Endothelial cell of umbilical vein (primary cell): ENCODE data around the gene MMP21. TPM values are rescaled to one million over a fixed set of nuclear protein-coding genes. Genes with fewer than 3 reads are reported as not detected.

Source experiments
- BruUV-seq: library from RNA; stranded (reverse); fragments of 400-500 nt; replicated peaks from 2 replicates; lab custom pipeline; 2021; lab: Mats Ljungman, UMichigan
- CTCF ChIA-PET: fragments of 300-600, 350-600 bp; sonication (Branson Sonifier 250); formaldehyde crosslinking; loops from one replicate; lab custom pipeline; 2021; ENCODE audit warnings: antibody characterized with exemption, inconsistent platforms; lab: Charles Lee
- POLR2A ChIA-PET: fragments of 300-600, 350-600 bp; sonication (Branson Sonifier 250); formaldehyde crosslinking; loops from one replicate; lab custom pipeline; 2021; ENCODE audit warnings: antibody characterized with exemption, inconsistent platforms; lab: Charles Lee
- DNase-seq: peaks from one replicate; pipeline ENCODE4 v3.0.0-alpha.2; 2011; ENCODE audit warnings: low read depth, low spot score
- FAIRE-seq: peaks from 2 replicates; lab custom pipeline; 2011; peaks lifted over from hg19 to GRCh38; lab: Jason Lieb, UNC
- H2AFZ ChIP-seq: 2 replicates; pipeline ENCODE4 v1.6.0; 2012; ENCODE audit warnings: low read depth, low read length, control low read depth, inconsistent platforms
- H3K27ac ChIP-seq: 2 replicates; pipeline ENCODE4 v1.5.1; 2011; ENCODE audit warnings: low read depth, mild to moderate bottlenecking, control low read depth, low read length, moderate library complexity; ENCODE audit not compliant: insufficient read depth
- H3K27me3 ChIP-seq, 2 experiments: 2 replicates each; pipeline versions ENCODE4 v1.6.0 to v1.6.1; 2011; ENCODE audit warnings: low read length in 2 of 2, mixed read lengths in 1 of 2; ENCODE audit not compliant: control insufficient read depth in 2 of 2, insufficient read depth in 2 of 2
- H3K36me3 ChIP-seq, 2 experiments: 2 replicates in 1 of 2; 3 replicates in 1 of 2; pipeline ENCODE4 v1.5.1; 2011; ENCODE audit warnings: low read length in 2 of 2, mild to moderate bottlenecking in 1 of 2, moderate library complexity in 1 of 2; ENCODE audit not compliant: control insufficient read depth in 2 of 2, insufficient read depth in 2 of 2; ENCODE audit errors: extremely low read depth in 1 of 2
- H3K4me1 ChIP-seq: 3 replicates; pipeline ENCODE4 v1.5.1; 2011; ENCODE audit warnings: mild to moderate bottlenecking, low read length; ENCODE audit not compliant: control insufficient read depth, insufficient read depth; ENCODE audit errors: extremely low read depth
- H3K4me2 ChIP-seq: 2 replicates; pipeline ENCODE4 v1.6.1; 2011; ENCODE audit warnings: low read length, control low read depth, mixed read lengths; ENCODE audit not compliant: insufficient read depth
- H3K4me3 ChIP-seq, 3 experiments: fragments of 200-600 bp in 1 of 3; sonication (generic), shearing (Covaris generic) in 1 of 3; replicated peaks in 1 of 3; 2 replicates each; pipeline ENCODE4 v1.5.1; 2011 to 2016; ENCODE audit warnings: control low read depth in 3 of 3, low read length in 3 of 3, mild to moderate bottlenecking in 2 of 3, inconsistent platforms in 1 of 3, low read depth in 1 of 3, moderate library complexity in 1 of 3; ENCODE audit not compliant: insufficient read depth in 1 of 3
- H3K79me2 ChIP-seq: 2 replicates; pipeline ENCODE4 v1.6.0; 2012; ENCODE audit warnings: low read length, inconsistent platforms; ENCODE audit not compliant: control insufficient read depth, insufficient read depth
- H3K9ac ChIP-seq: replicated peaks from 2 replicates; pipeline ENCODE3; 2011; ENCODE audit warnings: low read length, control low read depth; ENCODE audit not compliant: insufficient read depth; ENCODE audit errors: extremely low read depth
- H3K9me1 ChIP-seq: replicated peaks from 3 replicates; pipeline ENCODE4 v1.6.0; 2011; ENCODE audit warnings: mild to moderate bottlenecking, low read length; ENCODE audit not compliant: control insufficient read depth, insufficient read depth; ENCODE audit errors: extremely low read depth
- H3K9me3 ChIP-seq: replicated peaks from 2 replicates; pipeline ENCODE4 v1.5.1; 2012; ENCODE audit warnings: low read length, inconsistent platforms; ENCODE audit not compliant: control insufficient read depth, insufficient read depth
- H4K20me1 ChIP-seq: replicated peaks from 2 replicates; pipeline ENCODE3; 2011; ENCODE audit warnings: mild to moderate bottlenecking, low read length; ENCODE audit not compliant: control insufficient read depth, insufficient read depth; ENCODE audit errors: extremely low read depth
- CTCF ChIP-seq, 2 donors: IDR thresholded peaks; 1 replicate in 1 of 2; 2 replicates in 1 of 2; pipeline ENCODE4 v1.5.1; 2011; ENCODE audit warnings: low read length in 2 of 2, mild to moderate bottlenecking in 2 of 2, moderate library complexity in 2 of 2, control low read depth in 1 of 2, inconsistent platforms in 1 of 2, low read depth in 1 of 2; ENCODE audit not compliant: insufficient read depth in 1 of 2; ENCODE audit errors: extremely low read depth in 1 of 2
- EZH2 ChIP-seq: IDR thresholded peaks from 2 replicates; pipeline ENCODE4 v1.6.1; 2012; ENCODE audit warnings: borderline replicate concordance, low read depth, mild to moderate bottlenecking, moderate library complexity, low read length, inconsistent platforms; ENCODE audit not compliant: severe bottlenecking
- FOS ChIP-seq: IDR thresholded peaks from 2 replicates; pipeline ENCODE4 v1.6.1; 2011; ENCODE audit warnings: mild to moderate bottlenecking, low read length, moderate library complexity, borderline replicate concordance; ENCODE audit not compliant: insufficient read depth
- GATA2 ChIP-seq: IDR thresholded peaks from 2 replicates; pipeline ENCODE4 v1.7.0; 2011; ENCODE audit warnings: low read depth, mild to moderate bottlenecking, moderate library complexity, mixed read lengths, low read length; ENCODE audit not compliant: insufficient read length, insufficient read depth
- JUN ChIP-seq: IDR thresholded peaks from 2 replicates; pipeline ENCODE4 v1.6.1; 2011; ENCODE audit warnings: borderline replicate concordance, low read depth; ENCODE audit not compliant: insufficient read length, insufficient read depth
- MAX ChIP-seq: IDR thresholded peaks from 2 replicates; pipeline ENCODE4 v1.6.1; 2011; ENCODE audit not compliant: insufficient read depth, insufficient read length
- dilution Hi-C: fragments of 300-500 bp; cut with MboI; formaldehyde crosslinking; loops from one replicate; pipeline ENCODE4 v1.15.0; 2019; ENCODE audit warnings: low sequenced_read_pairs; ENCODE audit not compliant: extremely low pct_ligation_motif_present
- intact Hi-C: fragments of 100-400 bp; cut with micrococcal nuclease; formaldehyde crosslinking; loops from one replicate; pipeline ENCODE4 v1.10.0; 2022
- polyA plus RNA-seq, 4 experiments: library from polyadenylated mRNA; depleted of rRNA in 3 of 4; stranded (reverse) in 3 of 4; unstranded in 1 of 4; fragments of >200 nt; gene quantifications; 2 replicates each; pipeline versions ENCODE4 v1.2.1 to v1.2.3, GENCODE V29; 2011 to 2012; ENCODE audit warnings: missing spikeins in 1 of 4
- total RNA-seq: library from RNA; stranded (reverse); gene quantifications from 2 replicates; pipeline ENCODE4 v1.2.3, GENCODE V29; 2021

MMP21 gene
- total and polyA plus RNA-seq, 2 donors (not counting 3 experiments of a cell fraction or from before 2014, with no cell fraction given), result 0.06 TPM; not detected in 1

GRCh38 chr10:125734823-125735222 lies 40.8 kb downstream of the MMP21 start:
- H3K27me3 ChIP-seq, result no peaks in the 10 kb centered on the region
- H3K4me1 ChIP-seq, result no peaks in the 10 kb centered on the region
- ChIA-PET CTCF (interaction anchor here (1.8 kb wide), 1 partner anchor 11 kb away, joined by 6 read pairs; no protein-coding TSS in a partner anchor), POLR2A (no interaction called here)
- no peak overlapping the region for H3K27ac ChIP-seq
- H4K20me1 ChIP-seq, result no peaks in the 10 kb centered on the region
- no TSS peak for BruUV-seq
- FAIRE-seq (no peak), DNase-seq (no peak)
- H3K4me2 ChIP-seq, result no peak overlapping the region
- no peaks in the 10 kb centered on the region for H3K9me1 ChIP-seq
- no peak overlapping the region for H3K9ac ChIP-seq
- intact Hi-C loops, result no loop called here
- H3K4me3 ChIP-seq, result no peak overlapping the region
- no peaks in the 10 kb centered on the region for H3K79me2 ChIP-seq
- no peak overlapping the region for H2AFZ ChIP-seq
- no peaks in the 10 kb centered on the region for H3K9me3 ChIP-seq
- H3K36me3 ChIP-seq, result peaks cover 21 to 37% of the 10 kb centered on the region in 2 experiments
- dilution Hi-C loops, result no loop called here
- TF ChIP-seq GATA2, result no peak
- no peak for TF ChIP-seq EZH2
- no peak for TF ChIP-seq JUN
- TF ChIP-seq MAX, result no peak
- TF ChIP-seq FOS, result no peak
- no peak for TF ChIP-seq CTCF (IDR thresholded peaks at IDR 0.05; ENCODE audit: extremely low read depth in 1 of 2, insufficient read depth in 1 of 2, low read depth in 1 of 2, low read length in 2 of 2)
